Panc1 (cell line): ENCODE results near the gene RHEB.

Experiments
- CTCF ChIP-seq: fragments of 450-650 bp; IDR thresholded peaks from 2 replicates; pipeline ENCODE4 v1.5.1; 2017; ENCODE audit warnings: mild to moderate bottlenecking
- SIN3A ChIP-seq: IDR thresholded peaks from 2 replicates; pipeline ENCODE4 v1.6.1; 2012; ENCODE audit warnings: low read depth, mild to moderate bottlenecking, low read length, moderate library complexity, borderline replicate concordance; ENCODE audit not compliant: insufficient read depth
- TCF7L2 ChIP-seq: IDR thresholded peaks from 2 replicates; pipeline ENCODE4 v1.6.1; 2011; ENCODE audit warnings: mild to moderate bottlenecking, low read depth, low read length, inconsistent platforms

GRCh38 chr7:151454932-151455530, 64.7 kb downstream of the RHEB start:
- TF ChIP-seq SIN3A (no peak), CTCF (no peak), TCF7L2 (no peak)
